Measurements from ENCODE around the gene SMIM24.

SMIM24 gene

DNA sequence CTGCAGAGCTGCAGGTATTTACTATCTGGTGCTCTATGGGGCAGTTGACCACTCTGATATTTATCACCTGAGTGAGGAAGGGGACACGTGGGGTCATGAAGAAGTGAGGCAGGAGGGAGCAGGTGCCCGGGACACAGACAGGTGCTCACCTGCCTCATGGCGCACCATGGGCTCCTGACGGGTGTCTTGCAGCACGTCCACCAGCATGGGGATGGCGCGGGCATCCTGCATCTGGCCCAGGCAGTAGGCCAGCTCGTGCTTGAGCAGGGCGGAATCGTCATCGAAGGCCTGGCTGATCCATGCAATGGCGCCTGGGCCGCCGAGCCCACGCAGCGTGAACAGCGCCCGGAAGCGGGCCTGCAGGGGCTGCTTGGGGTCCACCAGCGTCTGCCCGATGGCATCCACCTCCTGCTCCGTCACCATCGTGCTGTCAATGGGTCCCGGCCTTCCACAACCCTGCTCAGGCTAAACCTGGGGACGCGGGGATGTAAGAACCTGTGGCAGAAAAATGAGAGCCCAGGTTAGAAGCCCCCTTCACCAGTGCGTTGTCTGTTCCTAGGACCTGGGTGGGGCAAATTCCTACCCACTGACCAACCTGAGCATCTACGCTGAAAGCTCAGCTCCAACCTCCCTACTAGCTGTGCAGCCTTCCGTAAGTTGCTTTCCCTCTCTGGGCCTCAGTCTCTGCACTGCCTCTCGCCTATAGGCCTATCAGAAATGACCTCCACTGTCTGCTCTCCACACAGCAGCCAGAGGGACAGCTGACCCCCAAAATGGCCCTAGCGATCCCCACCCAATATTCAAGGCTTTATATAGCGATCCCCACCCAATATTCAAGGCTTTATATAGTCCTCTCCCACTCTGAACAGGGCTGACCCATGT, 16.3 kb upstream of the SMIM24 start:
- Mint-ChIP-seq H3K4me1 (peaks cover 39% of the 10 kb centered on the region), H3K27me3 (no peaks in the 10 kb centered on the region), H3K4me3 (no peak overlapping the region), H3K36me3 (peaks cover 27% of the 10 kb centered on the region), H3K27ac (no peak overlapping the region), H3K9me3 (no peaks in the 10 kb centered on the region)
- CTCF ChIA-PET = interaction anchor here (1.0 kb wide), 1 partner anchor 17 kb away, joined by 3 read pairs; no protein-coding TSS in a partner anchor
- DNase-seq = no peak

DNA sequence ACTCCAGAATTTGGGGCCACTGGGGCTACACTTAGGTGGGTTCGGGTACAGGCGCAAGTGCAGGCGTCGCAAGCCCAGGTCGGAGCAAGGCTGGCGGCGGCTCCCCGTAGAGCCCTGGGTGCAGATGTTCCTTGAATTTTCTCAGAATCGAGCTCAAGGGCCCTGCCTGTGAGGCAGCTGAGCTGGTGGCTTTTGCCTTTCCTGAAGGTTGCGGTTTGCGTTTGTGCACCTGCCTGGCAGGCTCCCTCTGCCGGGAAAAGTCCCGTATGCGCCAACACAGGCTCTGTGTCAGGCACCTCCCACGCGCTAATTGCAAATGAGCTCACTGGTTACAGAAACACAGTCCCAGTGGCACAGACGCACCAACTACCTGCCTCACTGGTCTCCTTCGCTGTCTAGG, 14.2 kb upstream of the SMIM24 start:
- Mint-ChIP-seq H3K27me3 (no peaks in the 10 kb centered on the region), H3K27ac (peak overlapping the region; percentile 81)

DNA sequence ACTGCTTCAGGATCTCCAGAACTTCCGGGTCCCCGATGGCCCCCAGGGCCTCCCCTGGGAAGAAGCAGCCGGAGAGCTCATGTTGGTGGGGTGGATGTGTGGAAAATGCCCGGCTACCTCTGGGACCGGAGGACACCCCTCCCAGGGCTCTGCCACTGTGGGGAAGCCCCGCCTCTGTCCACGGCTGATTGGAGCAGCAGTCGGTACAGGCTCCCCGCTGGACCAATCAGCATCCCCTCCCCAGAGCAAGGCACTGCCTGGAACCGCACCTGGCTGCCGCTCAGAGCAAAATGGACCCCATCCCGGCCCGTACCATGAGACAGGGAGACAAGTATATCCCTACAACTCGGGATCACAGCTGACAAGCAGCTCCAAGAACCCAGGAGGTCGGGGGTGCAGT, 13.7 kb upstream of the SMIM24 start:
- H3K27ac Mint-ChIP-seq = peak overlapping the region; percentile 81
- no peaks in the 10 kb centered on the region for H3K27me3 Mint-ChIP-seq
- DNase-seq = peak; percentile 64
- H3K4me1 Mint-ChIP-seq = peaks cover 28% of the 10 kb centered on the region
- no peaks in the 10 kb centered on the region for H3K9me3 Mint-ChIP-seq
- CTCF ChIA-PET = interaction anchor here (0.7 to 2.2 kb wide), 6 partner anchors 8 to 189 kb away, joined by 3 to 10 read pairs (median 3); partner anchors contain the start of gene SMIM44
- H3K36me3 Mint-ChIP-seq = peaks cover 25% of the 10 kb centered on the region
- H3K4me3 Mint-ChIP-seq = peak overlapping the region; percentile 26

More for the DNA sequence above, 14.2 kb upstream of the SMIM24 start:
- DNase-seq = peak; percentile 73
- Mint-ChIP-seq H3K36me3 (peaks cover 27% of the 10 kb centered on the region), H3K4me3 (peak overlapping the region; percentile 26), H3K9me3 (no peaks in the 10 kb centered on the region), H3K4me1 (peaks cover 31% of the 10 kb centered on the region)
- CTCF ChIA-PET = interaction anchor here (0.7 to 2.2 kb wide), 7 partner anchors 9 to 190 kb away, joined by 3 to 10 read pairs (median 3); partner anchors contain the start of gene SMIM44

DNA sequence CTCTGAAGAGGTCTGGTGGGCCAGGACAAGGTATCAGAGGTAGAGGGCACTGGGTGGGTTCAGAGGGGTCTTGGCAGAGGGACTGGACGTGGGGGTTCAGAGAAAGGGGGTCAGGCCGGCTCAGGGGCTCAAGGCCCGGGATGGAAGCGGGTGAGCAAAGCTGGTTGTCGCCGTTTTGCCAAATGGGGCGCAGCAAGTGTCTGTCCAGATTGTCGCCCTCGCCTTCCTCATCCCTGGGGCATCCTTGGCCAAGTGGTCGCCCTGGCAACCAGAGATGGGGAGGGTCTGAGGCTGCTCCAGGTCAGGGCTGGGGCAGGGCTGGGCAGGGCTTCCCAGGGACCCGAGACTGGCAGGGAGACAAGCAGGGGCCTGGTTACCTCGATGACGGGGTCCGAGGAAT, 13.3 kb upstream of the SMIM24 start:
- Mint-ChIP-seq H3K4me3 (no peak overlapping the region), H3K27me3 (no peaks in the 10 kb centered on the region), H3K36me3 (peaks cover 24% of the 10 kb centered on the region), H3K27ac (no peak overlapping the region), H3K4me1 (peaks cover 26% of the 10 kb centered on the region), H3K9me3 (no peaks in the 10 kb centered on the region)
- DNase-seq = no peak
- CTCF ChIA-PET = interaction anchor here (0.7 to 2.2 kb wide), 4 partner anchors 8 to 24 kb away, joined by 3 to 10 read pairs (median 5); no protein-coding TSS in a partner anchor

DNA sequence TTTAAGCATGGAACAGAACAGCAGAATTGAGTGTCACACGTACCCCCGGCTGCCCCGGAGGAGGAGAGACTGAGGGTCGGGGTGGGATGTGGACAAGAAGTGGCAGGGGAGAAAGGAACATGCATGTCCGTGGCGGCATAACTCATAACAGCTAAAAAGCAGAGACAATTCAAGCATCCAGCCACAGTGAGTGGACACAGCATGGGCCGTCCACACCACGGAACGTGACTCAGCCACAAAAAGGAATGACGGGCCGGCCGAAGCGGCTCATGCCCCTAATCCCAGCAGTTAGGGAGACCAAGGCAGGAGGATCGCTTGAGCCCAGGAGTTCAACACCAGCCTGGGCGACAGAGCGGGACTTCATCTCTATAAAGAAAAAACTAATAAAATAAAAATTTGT, 12.6 kb upstream of the SMIM24 start:
- no peak for DNase-seq
- Mint-ChIP-seq H3K36me3 (peaks cover 27% of the 10 kb centered on the region), H3K4me3 (no peak overlapping the region), H3K9me3 (no peaks in the 10 kb centered on the region), H3K27ac (peak overlapping the region; percentile 62), H3K27me3 (no peaks in the 10 kb centered on the region), H3K4me1 (peaks cover 22% of the 10 kb centered on the region)
- CTCF ChIA-PET = interaction anchor here (2.2 kb wide), 1 partner anchor 7 kb away, joined by 10 read pairs; no protein-coding TSS in a partner anchor

DNA sequence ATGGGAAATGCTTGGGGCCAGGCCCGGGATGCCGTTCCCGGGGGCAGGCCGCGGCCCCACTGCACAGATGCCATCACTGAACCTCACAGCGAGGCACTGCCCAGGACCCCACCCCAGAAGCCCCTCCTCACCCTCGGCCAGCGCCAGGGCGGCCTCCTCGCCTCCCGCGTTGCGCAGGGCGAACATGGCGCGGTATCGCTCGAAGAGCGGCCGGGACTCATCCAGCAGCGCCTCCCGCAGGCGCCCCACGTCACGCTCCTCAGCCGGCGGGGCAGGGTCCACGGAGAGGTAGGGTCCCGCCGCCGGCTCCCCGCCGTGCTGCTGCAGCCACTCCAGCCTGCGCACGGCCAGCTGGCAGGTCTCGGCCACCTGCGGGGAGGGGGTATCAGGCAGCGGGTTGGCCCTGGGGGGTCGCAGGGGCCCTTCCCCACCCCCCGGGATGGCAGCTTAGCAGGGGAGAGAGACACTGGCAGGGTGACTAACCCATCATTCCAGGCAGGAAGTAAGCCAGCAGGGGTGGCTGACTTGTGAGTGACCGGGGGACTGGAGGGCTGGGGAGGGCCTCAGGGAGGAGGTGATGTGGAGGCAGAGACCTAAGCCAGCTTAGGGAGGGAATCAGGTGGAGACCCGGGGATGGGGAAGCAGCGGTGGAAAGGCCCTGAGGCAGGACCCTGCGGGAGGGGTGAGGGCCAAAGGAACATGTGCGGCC, 12.0 kb upstream of the SMIM24 start:
- no peak overlapping the region for H3K4me3 Mint-ChIP-seq
- H3K4me1 Mint-ChIP-seq = peaks cover 20% of the 10 kb centered on the region
- DNase-seq = no peak
- no peaks in the 10 kb centered on the region for H3K9me3 Mint-ChIP-seq
- H3K27me3 Mint-ChIP-seq = no peaks in the 10 kb centered on the region
- CTCF ChIA-PET = no interaction called here
- peaks cover 26% of the 10 kb centered on the region for H3K36me3 Mint-ChIP-seq
- H3K27ac Mint-ChIP-seq = no peak overlapping the region

DNA sequence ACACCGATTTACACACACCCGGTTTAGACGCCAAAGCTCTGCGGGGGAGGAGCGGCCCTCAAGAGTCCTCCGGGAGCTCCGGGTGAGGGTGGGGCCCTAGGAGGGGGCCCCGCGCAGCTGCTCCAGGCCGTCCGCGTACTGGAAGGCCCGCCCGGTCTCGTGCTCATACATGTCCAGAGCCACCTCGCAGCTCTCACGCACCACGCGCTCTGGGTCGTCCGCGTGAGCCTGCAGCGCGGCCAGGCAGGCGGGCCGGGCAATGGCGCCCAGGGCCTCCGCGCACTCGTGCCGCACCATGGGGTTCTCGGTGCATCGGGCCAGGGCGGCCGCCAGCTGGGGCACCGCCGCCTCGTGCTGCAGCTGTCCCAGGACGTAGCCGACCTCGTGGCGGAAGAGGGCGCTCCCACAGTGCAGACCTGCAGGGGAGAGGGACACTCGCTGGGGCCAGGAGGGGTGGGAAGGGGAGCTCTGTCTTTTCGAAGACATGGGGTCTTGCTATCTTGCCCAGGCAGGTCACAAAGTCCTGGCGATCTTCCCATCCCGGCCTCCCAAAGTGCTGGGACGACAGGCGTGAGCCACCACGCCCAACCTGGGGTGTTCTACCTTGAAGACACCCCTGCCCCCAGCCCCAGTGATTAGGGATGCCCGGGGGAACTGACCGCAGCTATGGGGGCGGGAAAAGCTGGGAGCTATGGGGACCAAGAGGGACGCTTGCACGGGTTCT, 11.2 kb upstream of the SMIM24 start:
- H3K36me3 Mint-ChIP-seq = peaks cover 23% of the 10 kb centered on the region

DNA sequence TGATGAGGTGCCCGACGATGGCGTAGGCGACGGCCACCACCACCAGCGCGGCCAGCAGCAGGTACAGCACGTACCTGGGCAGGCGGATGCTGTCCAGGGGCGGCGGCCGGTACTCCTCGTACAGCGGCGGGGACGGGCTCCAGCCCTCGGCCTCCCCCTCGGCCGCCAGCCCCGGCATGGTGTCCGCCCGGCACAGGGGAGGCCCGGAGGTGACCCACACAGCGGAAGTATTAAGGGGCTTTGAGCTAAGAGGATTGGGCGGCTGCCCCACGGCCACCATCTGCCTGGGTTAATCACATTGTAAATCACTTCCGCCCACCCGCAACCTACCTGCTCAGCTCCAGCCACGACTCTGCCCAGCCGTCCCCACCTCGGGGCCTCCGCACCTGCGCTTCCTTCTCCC, 2.9 kb upstream of the SMIM24 start, which contains the start of gene SMIM44:
TSS of gene SMIM44 (minus strand) at position 216 of the 403 bp plus-strand sequence. CDS start at position 178, 38 bp downstream.
- no peaks in the 10 kb centered on the region for H3K9me3 Mint-ChIP-seq
- H3K36me3 Mint-ChIP-seq = peaks cover 3% of the 10 kb centered on the region
- DNase-seq = no peak
- H3K4me1 Mint-ChIP-seq = peaks cover 13% of the 10 kb centered on the region
- H3K4me3 Mint-ChIP-seq = no peak within 1 kb of the TSS
- CTCF ChIA-PET = interaction anchor here (1.5 to 4.3 kb wide), 3 partner anchors 10 to 178 kb away, joined by 3 to 15 read pairs (median 13); no protein-coding TSS in a partner anchor
- H3K27me3 Mint-ChIP-seq = peaks cover 7% of the 10 kb centered on the region
- H3K27ac Mint-ChIP-seq = no peak within 1 kb of the TSS

More for the DNA sequence above, 11.2 kb upstream of the SMIM24 start:
- no peak overlapping the region for H3K27ac Mint-ChIP-seq
- peaks cover 16% of the 10 kb centered on the region for H3K4me1 Mint-ChIP-seq
- no peak for DNase-seq
- H3K9me3 Mint-ChIP-seq = no peaks in the 10 kb centered on the region
- no peak overlapping the region for H3K4me3 Mint-ChIP-seq
- CTCF ChIA-PET = no interaction called here
- H3K27me3 Mint-ChIP-seq = no peaks in the 10 kb centered on the region

DNA sequence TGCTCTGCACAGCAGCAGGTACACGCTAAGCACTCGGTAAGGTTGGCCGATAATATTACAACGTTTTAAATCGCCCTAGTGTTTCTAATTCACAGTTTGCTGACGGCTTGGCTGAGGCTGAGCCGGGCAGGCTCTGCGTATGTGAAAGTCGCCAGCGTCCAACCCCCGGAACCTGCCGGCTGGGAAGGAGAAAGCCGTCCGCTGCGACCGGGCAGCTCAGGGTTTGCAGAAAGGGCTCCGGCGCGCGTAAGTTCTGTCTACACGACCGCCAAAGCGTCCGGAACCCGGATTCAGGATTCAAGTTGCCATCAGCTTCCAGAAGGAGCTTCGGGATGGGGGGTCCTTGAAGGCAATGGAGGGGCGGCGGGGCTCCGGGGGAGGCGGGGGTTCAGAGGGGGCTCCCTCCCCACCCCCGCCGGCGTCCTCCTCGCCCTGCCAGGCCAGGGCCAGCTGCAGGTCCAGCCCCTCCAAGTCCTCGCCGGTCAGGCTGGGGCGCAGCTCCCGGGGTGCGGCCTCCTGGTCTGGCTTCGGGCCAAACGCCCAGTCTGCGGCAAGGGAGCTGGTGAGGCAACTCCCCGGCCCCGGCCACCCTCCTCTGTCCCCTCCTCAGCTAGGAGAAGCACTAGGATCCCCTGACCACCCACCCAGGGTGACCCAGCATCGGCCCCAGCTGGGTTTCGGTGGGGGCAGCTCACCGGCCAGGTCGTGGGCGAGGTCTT, 2.3 kb upstream of the SMIM24 start:
- CTCF ChIA-PET = interaction anchor here (1.5 to 4.3 kb wide), 2 partner anchors 10 to 12 kb away, joined by 3 to 15 read pairs; no protein-coding TSS in a partner anchor
- no peak for DNase-seq
- Mint-ChIP-seq H3K4me1 (peaks cover 16% of the 10 kb centered on the region), H3K27ac (no peak overlapping the region), H3K4me3 (no peak overlapping the region), H3K9me3 (no peaks in the 10 kb centered on the region), H3K36me3 (no peaks in the 10 kb centered on the region), H3K27me3 (peaks cover 13% of the 10 kb centered on the region)

DNA sequence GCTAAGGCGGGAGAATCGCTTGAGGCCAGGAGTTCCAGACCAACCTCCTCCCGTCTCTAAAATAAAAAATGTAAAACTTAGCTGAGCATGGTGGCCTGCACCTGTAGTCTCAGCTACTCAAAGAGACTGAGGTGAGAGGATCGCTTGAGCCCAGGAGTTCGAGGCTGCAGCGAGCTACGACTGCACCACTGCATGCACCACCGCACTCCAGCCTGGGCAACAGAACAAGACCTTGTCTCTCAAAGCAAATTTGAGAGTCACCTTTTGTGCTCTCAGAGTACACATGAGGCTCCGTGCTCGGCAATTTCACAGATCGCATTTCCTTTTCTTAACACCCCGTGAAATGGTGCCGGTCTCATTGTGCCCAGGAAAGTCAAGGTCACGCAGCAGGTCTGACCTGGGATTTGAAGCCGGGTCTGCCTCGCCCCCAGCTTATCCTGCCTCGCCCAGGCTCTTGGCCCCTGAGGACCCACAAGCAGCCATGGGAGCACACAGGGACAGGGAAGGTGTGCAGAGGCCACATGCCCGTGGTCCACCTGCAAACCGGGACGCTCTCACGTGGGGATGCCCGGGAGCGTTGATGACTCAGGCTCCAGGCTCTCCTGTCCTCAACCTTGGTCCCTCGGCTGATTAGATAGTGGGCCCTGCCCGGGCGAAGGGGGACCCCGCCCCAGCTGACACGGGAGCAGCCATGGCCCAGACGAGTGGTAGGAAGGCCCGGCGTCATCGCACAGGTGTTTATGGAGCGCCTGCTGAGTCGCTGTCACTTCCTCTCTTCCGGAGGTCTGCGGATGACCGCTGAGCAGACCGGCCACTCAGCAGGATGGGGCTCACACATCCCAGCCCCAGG, 1.1 kb upstream of the SMIM24 start:
- H3K27ac Mint-ChIP-seq = no peak overlapping the region
- H3K9me3 Mint-ChIP-seq = no peaks in the 10 kb centered on the region
- CTCF ChIA-PET = interaction anchor here (0.9 to 4.3 kb wide), 2 partner anchors 9 to 165 kb away, joined by 3 to 15 read pairs; no protein-coding TSS in a partner anchor
- no peak overlapping the region for H3K4me3 Mint-ChIP-seq
- H3K36me3 Mint-ChIP-seq = no peaks in the 10 kb centered on the region
- peaks cover 16% of the 10 kb centered on the region for H3K4me1 Mint-ChIP-seq
- DNase-seq = no peak
- H3K27me3 Mint-ChIP-seq = peaks cover 15% of the 10 kb centered on the region

DNA sequence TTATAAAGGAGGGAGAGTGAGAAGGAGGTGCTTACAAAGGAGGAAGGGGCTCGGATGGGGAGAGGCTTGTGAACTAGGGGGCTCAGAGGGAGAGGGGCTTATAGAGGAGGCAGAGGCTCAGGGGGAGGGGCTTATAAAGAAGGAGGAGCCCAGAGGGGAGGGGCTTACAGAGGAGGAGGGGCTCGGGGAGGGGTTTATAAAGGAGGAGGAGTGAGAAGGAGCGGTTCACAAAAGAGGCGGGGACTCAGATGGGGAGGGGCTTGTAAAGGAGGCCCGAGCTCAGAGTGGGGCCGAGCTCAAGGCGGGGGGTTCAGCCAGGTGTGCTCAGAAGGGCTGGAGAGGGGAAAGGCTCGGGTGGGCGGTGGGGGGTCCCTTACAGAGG, 500 bp downstream of the SMIM24 start:
- Mint-ChIP-seq H3K36me3 (no peaks in the 10 kb centered on the region), H3K4me3 (no peak overlapping the region), H3K4me1 (peaks cover 14% of the 10 kb centered on the region), H3K9me3 (no peaks in the 10 kb centered on the region), H3K27me3 (peaks cover 11% of the 10 kb centered on the region), H3K27ac (no peak overlapping the region)
- peak; percentile 62 for DNase-seq
- CTCF ChIA-PET = interaction anchor here (0.7 to 1.3 kb wide), 4 partner anchors 17 to 226 kb away, joined by 3 read pairs; no protein-coding TSS in a partner anchor

DNA sequence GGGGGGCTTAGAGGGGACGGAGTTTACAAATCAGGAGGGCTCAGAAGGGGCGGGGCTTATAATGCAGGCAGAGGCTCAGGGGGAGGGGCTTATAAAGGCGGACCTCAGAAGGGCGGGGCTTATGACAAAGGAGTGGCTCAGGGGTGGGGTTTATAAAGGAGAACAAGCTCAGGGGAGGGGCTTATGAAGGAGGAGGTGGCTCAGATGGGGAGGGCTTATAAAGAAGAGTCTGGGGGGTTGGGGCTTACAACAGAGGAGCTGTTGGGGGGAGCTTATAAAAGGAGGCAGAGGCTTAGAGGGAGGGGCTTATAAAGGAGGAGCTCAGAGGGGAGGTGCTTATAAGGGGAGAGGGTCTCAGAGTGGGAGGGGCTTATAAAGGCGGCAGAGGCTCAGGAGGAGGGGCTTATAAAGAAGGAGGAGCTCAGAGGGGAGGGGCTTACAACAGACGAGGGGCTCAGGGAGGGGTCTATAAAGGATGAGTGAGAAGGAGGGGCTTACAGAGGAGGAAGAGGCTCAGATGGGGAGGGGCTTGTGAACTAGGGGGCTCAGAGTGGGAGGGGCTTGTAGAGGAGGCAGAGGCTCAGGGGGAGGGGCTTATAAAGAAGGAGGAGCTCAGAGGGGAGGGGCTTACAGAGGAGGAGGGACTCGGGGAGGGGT, 1.0 kb downstream of the SMIM24 start:
- H3K4me3 Mint-ChIP-seq = no peak overlapping the region
- peak; percentile 67 for DNase-seq
- H3K27me3 Mint-ChIP-seq = peaks cover 11% of the 10 kb centered on the region
- H3K27ac Mint-ChIP-seq = no peak overlapping the region
- H3K36me3 Mint-ChIP-seq = no peaks in the 10 kb centered on the region
- H3K4me1 Mint-ChIP-seq = peaks cover 14% of the 10 kb centered on the region
- no peaks in the 10 kb centered on the region for H3K9me3 Mint-ChIP-seq
- CTCF ChIA-PET = interaction anchor here (0.6 to 1.3 kb wide), 7 partner anchors 16 to 270 kb away, joined by 3 to 4 read pairs (median 3); no protein-coding TSS in a partner anchor
